ENCODE measurements around the gene COQ3. TPM values are rescaled to one million over a fixed set of nuclear protein-coding genes. Genes with fewer than 3 reads are reported as not detected.

COQ3 gene
- total RNA-seq, 6 experiments from 2014 or later = 5.6 to 8.2 (median 6.7) TPM

- 1% methylated on average over 15 of the region's 108 CpGs for WGBS (ENCODE audit: insufficient coverage, low coverage, low lambda C conversion rate, missing lambda C conversion rate)
- Histone ChIP-seq H3K27ac (no peak within 1 kb of the TSS), H3K4me3 (peak within 1 kb of the TSS; percentile 49 to 62 (median 53)), H3K4me1 (no peaks in the 10 kb centered on the region), H3K9me3 (no peaks in the 10 kb centered on the region), H3K36me3 (no peaks in the 10 kb centered on the region), H3K27me3 (peaks cover 0 to 7% of the 10 kb centered on the region in 2 donors)
- DNase-seq (peak in 1 of 3 donors; percentile 44), ATAC-seq (peak; percentile 81 to 92 (median 83))
- TF ChIP-seq, protein P1, sequence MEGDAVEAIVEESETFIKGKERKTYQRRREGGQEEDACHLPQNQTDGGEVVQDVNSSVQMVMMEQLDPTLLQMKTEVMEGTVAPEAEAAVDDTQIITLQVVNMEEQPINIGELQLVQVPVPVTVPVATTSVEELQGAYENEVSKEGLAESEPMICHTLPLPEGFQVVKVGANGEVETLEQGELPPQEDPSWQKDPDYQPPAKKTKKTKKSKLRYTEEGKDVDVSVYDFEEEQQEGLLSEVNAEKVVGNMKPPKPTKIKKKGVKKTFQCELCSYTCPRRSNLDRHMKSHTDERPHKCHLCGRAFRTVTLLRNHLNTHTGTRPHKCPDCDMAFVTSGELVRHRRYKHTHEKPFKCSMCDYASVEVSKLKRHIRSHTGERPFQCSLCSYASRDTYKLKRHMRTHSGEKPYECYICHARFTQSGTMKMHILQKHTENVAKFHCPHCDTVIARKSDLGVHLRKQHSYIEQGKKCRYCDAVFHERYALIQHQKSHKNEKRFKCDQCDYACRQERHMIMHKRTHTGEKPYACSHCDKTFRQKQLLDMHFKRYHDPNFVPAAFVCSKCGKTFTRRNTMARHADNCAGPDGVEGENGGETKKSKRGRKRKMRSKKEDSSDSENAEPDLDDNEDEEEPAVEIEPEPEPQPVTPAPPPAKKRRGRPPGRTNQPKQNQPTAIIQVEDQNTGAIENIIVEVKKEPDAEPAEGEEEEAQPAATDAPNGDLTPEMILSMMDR (IDR thresholded peaks at IDR 0.05) = peak in 2 of 4 donors; percentile 22 to 25
- no peak for TF ChIP-seq POLR2A (IDR thresholded peaks at IDR 0.05)
- intact Hi-C loops (cut with DNase I) = no loop called here
These were observed 44.5 kb downstream of the COQ3 start, which contains the start of gene FAXC for GRCh38 chr6:99349171-99350141. Gene FAXC, minus strand, starts transcription at chr6:99349674. Its CDS starts 302 bp downstream, at chr6:99349372.

GRCh38 chr6:99348288-99349170 is 45.5 kb downstream of the COQ3 start:
- Histone ChIP-seq H3K27me3 (peaks cover 0 to 7% of the 10 kb centered on the region in 2 donors), H3K36me3 (no peaks in the 10 kb centered on the region), H3K27ac (no peak overlapping the region), H3K4me1 (no peaks in the 10 kb centered on the region), H3K9me3 (no peaks in the 10 kb centered on the region), H3K4me3 (no peak overlapping the region)
- ATAC-seq = no peak
- WGBS (ENCODE audit: insufficient coverage, low coverage, low lambda C conversion rate, missing lambda C conversion rate) = 42% methylated on average over 7 of the region's 25 CpGs
- intact Hi-C loops (cut with DNase I) = no loop called here
- TF ChIP-seq, protein P1 (IDR thresholded peaks at IDR 0.05) = no peak
- TF ChIP-seq POLR2A (IDR thresholded peaks at IDR 0.05) = no peak
- no peak for DNase-seq

- peaks cover 0 to 7% of the 10 kb centered on the region in 2 donors for H3K27me3 ChIP-seq
- no peaks in the 10 kb centered on the region for H3K36me3 ChIP-seq
- TF ChIP-seq, protein P1 (IDR thresholded peaks at IDR 0.05) = no peak
- TF ChIP-seq POLR2A (IDR thresholded peaks at IDR 0.05) = no peak
- H3K4me3 ChIP-seq = no peak overlapping the region
- intact Hi-C loops (cut with DNase I) = no loop called here
- no peak for DNase-seq
- ATAC-seq = no peak
- H3K9me3 ChIP-seq = no peaks in the 10 kb centered on the region
- no peak overlapping the region for H3K27ac ChIP-seq
- 75% methylated on average over 1 of the region's 1 CpG for WGBS (ENCODE audit: insufficient coverage, low coverage, low lambda C conversion rate, missing lambda C conversion rate)
- H3K4me1 ChIP-seq = no peaks in the 10 kb centered on the region
These were observed 46.2 kb downstream of the COQ3 start for GRCh38 chr6:99347804-99348203.

GRCh38 chr6:99346595-99346994 is 47.4 kb downstream of the COQ3 start:
- no peak for DNase-seq
- 88% methylated on average over 6 of the region's 10 CpGs for WGBS (ENCODE audit: insufficient coverage, low coverage, low lambda C conversion rate, missing lambda C conversion rate)
- Histone ChIP-seq H3K36me3 (no peaks in the 10 kb centered on the region), H3K27me3 (peaks cover 0 to 7% of the 10 kb centered on the region in 2 donors), H3K27ac (no peak overlapping the region), H3K4me1 (no peaks in the 10 kb centered on the region), H3K9me3 (no peaks in the 10 kb centered on the region), H3K4me3 (no peak overlapping the region)
- ATAC-seq = no peak
- no peak for TF ChIP-seq POLR2A (IDR thresholded peaks at IDR 0.05)
- TF ChIP-seq, protein P1 (IDR thresholded peaks at IDR 0.05) = no peak
- intact Hi-C loops (cut with DNase I) = no loop called here
